Loucy (cell line): Measurements from ENCODE around the gene RPP21.

ENCODE experiments used
- CTCF ChIP-seq: fragments of 200-600 bp; sonication (generic); conservative IDR thresholded peaks from 2 replicates; pipeline ENCODE4 v1.5.1; 2014; ENCODE audit warnings: mild to moderate bottlenecking, antibody characterized with exemption, low read length
- EZH2phosphoT487 ChIP-seq: fragments of 200-600 bp; IDR thresholded peaks from 2 replicates; pipeline ENCODE4 v1.6.1; 2018; ENCODE audit warnings: antibody characterized with exemption, mild to moderate bottlenecking, moderate library complexity, borderline replicate concordance

GRCh38 chr6:30323806-30324205 is 21.1 kb upstream of the RPP21 start:
- TF ChIP-seq CTCF (no peak), EZH2phosphoT487 (no peak)
